Activated CD4-positive, CD25-positive, alpha-beta regulatory T cell (primary cell): ENCODE data around the gene PSMB1.
A peak's percentile ranks its signal among the peaks of the same experiment; 100 is the strongest.
"Not testable (repeated sequence)": the region's sequence is repeated elsewhere in the genome, so short reads cannot be mapped to it uniquely, and the experiment has no call there.

ENCODE experiments used
- DNase-seq, 4 experiments: peaks; one replicate each; lab custom pipeline; 2025; lab: John Stamatoyannopoulos, UW

Gene PSMB1

DNA sequence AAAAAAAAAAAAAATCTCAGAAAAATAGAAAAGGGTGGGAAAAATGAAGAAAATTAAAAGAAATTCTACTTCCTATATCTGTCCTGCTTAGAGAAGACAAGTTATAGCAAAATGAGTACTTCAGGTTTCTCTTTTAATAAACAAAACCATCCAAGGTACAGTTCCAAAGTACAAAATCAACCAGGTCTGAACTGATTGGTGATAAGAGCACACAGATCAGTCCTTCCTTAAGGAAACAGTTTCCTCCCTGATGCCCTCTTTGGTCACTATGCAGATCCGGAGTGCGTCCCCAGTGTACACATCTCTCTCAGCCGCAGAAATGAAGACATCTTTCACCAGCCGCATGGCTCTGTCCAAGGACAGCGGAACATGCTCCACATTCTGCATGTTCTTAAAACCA is 18.1 kb downstream of the PSMB1 start:
- DNase-seq, result no peak

DNA sequence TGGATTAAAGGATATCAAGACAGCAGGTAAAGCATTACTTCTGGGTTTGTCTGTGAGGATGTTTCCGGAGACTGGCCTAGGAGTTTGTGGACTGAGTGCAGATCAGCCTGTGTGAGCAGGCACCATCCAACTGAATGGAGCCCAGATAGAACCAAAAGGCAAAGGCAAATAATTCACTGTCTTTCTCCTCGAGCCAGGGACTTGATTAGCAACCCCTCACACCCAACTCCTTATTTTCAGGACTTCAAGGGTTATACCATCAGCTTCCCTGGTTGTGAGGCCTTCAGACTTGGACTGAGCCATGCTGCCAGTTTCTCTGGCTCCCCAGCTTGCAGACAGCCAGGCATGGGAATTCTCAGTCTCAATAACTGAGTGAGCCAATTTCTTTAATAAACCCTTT is 19.3 kb downstream of the PSMB1 start:
- DNase-seq, result no peak

DNA sequence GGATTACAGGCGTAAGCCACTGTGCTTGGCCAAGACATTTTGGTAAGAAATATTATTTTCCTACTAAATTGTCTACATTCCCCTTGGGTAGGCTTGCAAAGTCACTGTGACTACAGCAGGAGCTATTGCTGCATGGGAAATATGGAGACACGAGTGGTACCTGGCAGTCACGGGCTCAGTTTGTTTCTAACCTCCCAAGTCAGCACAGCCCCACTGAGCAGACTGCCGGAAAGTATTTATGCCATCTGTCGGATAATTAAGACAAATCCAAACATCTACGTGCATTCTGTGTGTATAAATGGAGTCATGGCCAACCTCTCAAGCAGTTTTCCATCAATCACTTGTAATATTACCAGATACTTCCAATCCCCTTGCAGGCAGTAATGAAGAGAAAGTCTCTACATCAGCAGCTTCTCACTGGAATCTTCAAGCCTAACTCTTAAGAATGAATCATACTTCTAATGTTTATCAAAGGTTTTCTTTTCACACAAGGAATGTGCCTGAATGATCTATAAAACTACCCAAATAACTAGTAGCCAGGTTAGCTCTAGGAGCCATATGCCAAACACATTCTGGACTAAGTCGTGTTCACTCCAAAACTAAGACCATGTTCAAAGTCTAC is 20.1 kb downstream of the PSMB1 start:
- no peak for DNase-seq

DNA sequence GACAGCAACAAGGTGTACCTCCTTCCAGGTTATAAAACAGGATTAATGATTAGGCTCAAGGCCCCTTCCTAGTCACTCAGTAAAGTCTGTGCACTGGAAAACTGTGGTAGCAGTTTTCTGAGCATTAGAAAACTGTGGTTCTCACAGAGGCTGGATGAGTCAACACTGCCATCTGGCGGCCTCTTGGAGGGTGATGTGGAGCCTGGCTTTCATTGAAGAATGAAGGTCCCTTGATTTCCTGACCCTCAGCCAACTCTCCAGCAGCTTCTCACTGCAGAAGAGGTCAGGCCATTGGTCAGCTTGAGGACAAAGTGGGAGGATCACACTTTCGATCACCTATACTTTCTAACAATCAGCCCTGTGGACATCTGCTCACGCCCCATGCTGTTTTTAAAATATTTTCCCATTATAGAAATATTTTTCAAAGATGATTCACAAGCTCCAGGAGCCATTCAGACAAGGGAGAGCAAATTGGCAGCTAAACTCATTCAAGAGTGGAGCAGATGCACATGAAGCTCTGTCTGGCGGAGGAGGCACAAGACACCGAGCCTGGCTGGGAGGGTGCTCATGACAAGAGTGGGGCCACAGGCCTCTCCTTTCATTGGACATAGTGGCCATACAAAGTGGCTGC is 23.2 kb downstream of the PSMB1 start:
- DNase-seq, result peak; percentile 21 to 31 (median 22)

DNA sequence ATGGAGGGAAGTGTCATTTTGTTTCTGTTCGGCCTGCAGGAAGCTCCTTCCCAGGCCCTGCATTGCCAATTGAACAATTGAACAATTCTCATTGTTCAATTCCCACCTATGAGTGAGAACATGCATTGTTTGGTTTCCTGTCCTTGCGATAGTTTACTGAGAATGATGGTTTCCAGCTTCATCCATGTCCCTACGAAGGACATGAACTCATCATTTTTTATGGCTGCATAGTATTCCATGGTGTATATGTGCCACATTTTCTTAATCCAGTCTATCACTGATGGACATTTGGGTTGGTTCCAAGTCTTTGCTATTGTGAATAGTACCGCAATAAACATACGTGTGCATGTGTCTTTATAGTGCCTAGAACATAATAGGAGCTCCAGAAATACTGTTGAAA is 25.1 kb downstream of the PSMB1 start:
- not testable (repeated sequence) for DNase-seq

DNA sequence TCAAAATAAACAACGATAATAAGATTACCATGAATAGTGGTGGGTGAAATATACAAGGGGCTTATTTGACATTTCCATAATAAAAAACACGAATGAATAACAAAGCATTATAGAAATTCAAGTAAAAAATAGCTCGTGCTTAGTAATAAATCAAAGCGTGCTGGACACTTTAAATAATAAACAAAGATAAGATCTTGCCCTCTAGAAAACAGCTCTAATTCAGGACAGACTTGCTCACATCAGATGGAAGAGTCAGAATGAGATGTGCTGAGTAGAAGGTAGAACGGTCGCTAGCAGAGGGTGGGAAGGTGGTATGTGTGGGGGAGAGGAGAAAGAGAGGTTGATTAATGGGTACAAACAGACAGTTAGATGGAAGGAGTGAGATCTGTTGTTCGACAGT is 27.3 kb downstream of the PSMB1 start:
- DNase-seq, result no peak

- DNase-seq, result no peak
These were observed 29.0 kb downstream of the PSMB1 start for GRCh38 chr6:170524172-170524502.

- no peak for DNase-seq
These were observed 29.6 kb downstream of the PSMB1 start for GRCh38 chr6:170523256-170524171.

- no peak for DNase-seq
These were observed 30.4 kb downstream of the PSMB1 start for GRCh38 chr6:170522565-170523183.

DNA sequence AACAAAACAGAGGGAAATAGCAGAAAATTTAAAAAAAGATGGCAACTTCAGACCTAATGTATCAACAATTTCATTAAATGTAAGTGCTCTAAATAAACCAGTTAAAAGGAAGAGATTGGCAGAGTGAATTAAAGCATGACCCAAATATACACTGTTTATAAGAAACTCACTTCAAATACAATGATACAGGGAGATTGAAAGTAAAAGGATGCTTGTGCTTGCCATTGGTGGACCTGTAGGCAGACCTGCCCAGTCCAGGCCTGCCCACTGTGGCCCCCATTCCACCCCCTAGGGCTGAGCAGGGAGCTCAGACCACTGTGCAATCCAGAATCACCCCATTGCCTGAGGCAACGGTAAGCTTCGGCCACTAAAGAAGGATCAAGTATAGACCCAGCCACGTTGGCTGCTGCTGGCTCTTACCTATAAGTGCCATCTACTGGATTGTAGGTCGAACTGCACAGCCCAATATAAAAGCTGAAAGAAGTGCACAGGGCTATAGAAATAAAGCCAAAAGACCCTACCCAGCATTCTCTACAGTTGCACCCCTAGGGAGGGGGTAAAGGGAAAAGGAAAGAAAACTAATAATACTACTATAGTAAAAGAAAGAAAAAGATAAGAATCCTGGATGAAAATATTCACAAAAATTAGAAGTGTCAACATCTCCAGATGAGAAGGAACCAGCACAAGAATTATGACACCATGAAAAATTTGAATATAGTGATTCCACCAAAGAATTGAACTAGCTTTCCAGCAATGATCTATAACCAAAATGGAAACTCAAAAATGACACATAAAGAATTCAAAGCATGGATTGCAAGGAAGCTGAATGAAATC is 36.1 kb downstream of the PSMB1 start:
- DNase-seq, result peak in 1 of 4 experiments; percentile 3

DNA sequence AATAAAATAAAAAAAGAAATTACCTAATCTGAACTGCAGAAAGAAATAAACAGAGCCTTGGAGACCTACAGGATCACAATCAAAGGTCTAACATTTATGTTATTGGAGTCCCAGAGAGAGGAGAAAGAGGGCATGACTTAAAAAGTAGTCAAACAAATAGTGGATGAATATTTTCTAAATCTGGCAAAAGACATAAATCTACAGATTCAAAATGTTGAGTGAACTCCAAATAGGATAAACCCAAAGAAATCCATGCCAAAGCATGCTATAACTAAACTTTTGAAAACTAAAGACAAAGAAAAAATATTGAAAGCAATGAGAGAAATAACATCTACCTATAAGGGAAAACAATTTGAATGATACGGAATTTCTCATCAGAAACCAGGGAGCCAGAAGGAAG is 38.2 kb downstream of the PSMB1 start:
- no peak for DNase-seq

DNA sequence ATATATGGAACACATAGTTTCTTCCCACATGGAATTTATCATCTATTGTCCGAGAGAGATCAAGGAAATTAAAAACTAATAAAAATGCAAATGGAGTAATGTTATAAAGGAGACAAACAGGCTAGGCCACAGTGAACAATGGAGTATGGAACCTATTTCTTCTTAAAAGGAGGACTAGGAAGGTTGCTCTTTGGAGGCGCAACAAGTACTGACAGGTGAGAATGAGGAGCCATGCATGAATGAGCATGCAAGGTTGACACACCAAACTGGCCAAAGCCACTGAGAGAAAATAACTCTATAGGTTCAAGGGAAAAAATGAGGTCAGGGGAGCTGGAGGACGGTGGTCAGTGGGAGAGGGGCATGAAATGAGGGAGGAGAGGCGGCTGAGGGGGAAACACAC is 40.9 kb downstream of the PSMB1 start:
- no peak for DNase-seq

DNA sequence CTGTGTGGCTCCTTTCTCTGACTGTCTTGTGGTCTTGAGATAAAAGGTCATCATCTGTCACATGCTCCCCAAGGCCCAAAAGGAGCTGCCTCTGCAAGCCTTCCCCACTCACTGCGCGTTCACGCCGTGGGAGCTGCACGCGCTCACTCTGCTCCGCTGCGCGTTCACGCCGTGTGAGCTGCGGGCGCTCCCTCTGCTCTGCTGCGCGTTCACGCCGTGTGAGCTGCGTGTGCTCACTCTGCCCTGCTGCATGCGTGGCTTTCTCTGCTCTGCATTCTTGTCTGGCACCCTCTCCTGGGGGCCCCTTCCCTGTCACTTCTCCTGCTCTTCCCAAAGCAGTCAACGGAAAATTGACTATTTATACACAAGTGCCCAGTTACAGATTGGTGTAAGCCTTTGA is 42.5 kb downstream of the PSMB1 start:
- no peak for DNase-seq

DNA sequence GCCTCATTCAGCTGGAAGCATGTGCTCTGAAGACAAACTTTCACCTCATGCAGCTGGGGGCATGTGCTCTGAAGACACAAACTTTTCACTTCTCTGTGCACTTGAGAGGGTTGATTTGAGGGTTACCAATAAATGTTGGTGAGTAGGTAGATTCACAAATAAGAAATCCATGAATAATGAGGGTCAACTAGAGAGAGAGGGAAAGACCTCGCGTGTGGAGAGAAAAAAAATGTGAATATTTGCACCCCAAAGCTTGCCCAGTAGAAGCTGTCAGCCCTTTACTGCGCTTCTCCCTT is 43.4 kb downstream of the PSMB1 start:
- DNase-seq, result no peak

DNA sequence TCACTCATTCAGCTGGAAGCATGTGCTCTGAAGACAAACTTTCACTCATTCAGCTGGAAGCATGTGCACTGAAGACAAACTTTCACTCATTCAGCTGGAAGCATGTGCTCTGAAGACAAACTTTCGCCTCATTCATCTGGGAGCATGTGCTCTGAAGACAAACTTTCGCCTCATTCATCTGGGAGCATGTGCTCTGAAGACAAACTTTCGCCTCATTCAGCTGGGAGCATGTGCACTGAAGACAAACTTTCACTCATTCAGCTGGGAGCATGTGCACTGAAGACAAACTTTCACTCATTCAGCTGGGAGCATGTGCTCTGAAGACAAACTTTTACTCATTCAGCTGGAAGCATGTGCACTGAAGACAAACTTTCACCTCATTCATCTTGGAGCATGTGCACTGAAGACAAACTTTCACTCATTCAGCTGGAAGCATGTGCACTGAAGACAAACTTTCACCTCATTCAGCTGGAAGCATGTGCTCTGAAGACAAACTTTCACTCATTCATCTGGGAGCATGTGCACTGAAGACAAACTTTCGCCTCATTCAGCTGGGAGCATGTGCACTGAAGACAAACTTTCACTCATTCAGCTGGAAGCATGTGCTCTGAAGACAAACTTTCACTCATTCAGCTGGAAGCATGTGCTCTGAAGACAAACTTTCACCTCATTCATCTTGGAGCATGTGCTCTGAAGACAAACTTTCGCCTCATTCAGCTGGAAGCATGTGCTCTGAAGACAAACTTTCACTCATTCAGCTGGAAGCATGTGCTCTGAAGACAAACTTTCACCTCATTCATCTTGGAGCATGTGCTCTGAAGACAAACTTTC is 44.0 kb downstream of the PSMB1 start:
- DNase-seq, result not testable (repeated sequence)

DNA sequence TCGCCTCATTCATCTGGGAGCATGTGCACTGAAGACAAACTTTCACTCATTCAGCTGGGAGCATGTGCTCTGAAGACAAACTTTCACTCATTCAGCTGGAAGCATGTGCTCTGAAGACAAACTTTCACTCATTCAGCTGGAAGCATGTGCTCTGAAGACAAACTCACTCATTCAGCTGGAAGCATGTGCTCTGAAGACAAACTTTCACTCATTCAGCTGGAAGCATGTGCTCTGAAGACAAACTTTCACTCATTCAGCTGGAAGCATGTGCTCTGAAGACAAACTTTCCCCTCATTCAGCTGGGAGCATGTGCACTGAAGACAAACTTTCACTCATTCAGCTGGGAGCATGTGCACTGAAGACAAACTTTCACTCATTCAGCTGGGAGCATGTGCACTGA is 44.8 kb downstream of the PSMB1 start:
- not testable (repeated sequence) for DNase-seq

GRCh38 chr6:170507728-170508127 is 45.4 kb downstream of the PSMB1 start:
- not testable (repeated sequence) for DNase-seq

- no peak for DNase-seq
These were observed 46.7 kb downstream of the PSMB1 start for GRCh38 chr6:170506446-170506845.

DNA sequence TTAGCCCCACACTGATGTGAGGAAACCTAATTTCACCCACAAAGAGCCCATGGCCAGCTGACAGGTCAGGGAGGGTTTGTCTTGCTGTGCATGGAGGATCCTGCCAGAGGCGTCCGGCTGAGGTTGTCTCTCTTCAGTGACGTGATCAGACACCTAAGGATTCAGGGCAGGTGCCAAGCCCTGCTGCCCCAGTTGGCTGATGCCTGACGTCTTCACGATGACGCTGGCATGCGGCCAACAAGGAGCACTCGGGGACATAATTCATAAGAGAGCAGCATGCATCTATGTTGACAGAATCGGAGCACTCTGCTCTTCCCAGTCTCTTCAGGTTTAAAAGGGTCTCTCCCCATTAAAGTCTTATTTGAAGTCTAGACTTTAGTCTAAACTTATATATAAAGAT is 47.8 kb downstream of the PSMB1 start:
- no peak for DNase-seq

DNA sequence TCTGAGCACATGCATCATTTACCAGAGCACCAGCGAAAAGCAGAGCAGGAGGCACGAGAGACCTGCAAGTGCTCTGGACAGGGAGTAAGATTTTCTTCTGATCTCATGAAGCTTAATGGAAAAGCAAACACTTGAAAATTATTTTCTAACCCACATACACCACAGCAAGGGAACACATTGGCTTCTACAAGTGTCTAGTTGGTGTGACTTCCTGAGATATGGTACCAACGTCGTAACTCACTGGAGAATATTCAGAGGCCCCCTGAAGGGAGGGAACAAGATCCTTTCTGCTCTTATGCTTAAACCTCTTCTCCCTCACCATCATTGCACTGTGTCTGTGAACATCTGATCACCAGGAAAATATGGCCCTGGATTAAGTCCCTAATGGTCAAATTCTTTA is 48.6 kb downstream of the PSMB1 start:
- no peak for DNase-seq

- DNase-seq, result no peak
These were observed 49.7 kb downstream of the PSMB1 start for GRCh38 chr6:170503414-170503761.
